ENCODE results near the gene RAPGEF2. TPM values are rescaled to one million over a fixed set of nuclear protein-coding genes. Genes with fewer than 3 reads are reported as not detected.

Gene RAPGEF2
- total and polyA plus RNA-seq, 2 donors (not counting 3 experiments of a cell fraction or from before 2014, with no cell fraction given) = 28.7 to 55.2 TPM

DNA sequence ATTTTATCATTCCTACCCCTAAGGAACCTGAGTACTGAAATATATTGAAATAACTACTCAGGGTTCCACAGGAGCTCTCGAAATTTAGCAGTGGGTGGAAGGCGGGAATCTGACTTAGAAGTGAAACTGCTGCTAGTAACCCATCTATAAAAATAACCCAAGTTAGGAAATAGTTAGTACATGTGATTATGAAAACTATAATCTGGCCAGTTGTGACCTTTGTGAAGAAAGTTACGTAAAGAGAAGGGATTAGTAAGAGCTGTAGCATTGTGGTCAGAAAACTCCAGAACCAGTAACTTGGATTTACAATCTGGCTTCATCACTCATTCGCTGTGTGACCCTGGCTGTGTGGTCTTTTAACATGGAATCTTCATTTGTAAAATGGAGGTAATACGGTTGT, 175.5 kb downstream of the RAPGEF2 start:
- no peak overlapping the region for H3K27ac ChIP-seq (ENCODE audit: insufficient read depth, low read depth, low read length)
- H2AFZ ChIP-seq (ENCODE audit: low read depth, low read length) = no peak overlapping the region
- ChIA-PET CTCF (no interaction called here), POLR2A (no interaction called here)
- H3K4me3 ChIP-seq (replicated peaks in 1 of 3; ENCODE audit: insufficient read depth in 1 of 3, low read depth in 1 of 3, low read length in 3 of 3) = no peak overlapping the region
- intact Hi-C loops (cut with micrococcal nuclease) = no loop called here
- dilution Hi-C loops (cut with MboI; ENCODE audit: extremely low pct_ligation_motif_present, low sequenced_read_pairs) = no loop called here
- peaks cover 30% of the 10 kb centered on the region for H3K4me1 ChIP-seq (ENCODE audit: control insufficient read depth, extremely low read depth, insufficient read depth, low read length)
- no peaks in the 10 kb centered on the region for H3K9me3 ChIP-seq (replicated peaks; ENCODE audit: control insufficient read depth, insufficient read depth, low read length)
- DNase-seq (ENCODE audit: low read depth, low spot score) (no peak), FAIRE-seq (no peak)
- H3K9me1 ChIP-seq (replicated peaks; ENCODE audit: control insufficient read depth, extremely low read depth, insufficient read depth, low read length) = no peaks in the 10 kb centered on the region
- no peak for TF ChIP-seq FOS (IDR thresholded peaks at IDR 0.05; ENCODE audit: borderline replicate concordance, insufficient read depth, low read length)
- TF ChIP-seq JUN (IDR thresholded peaks at IDR 0.05; ENCODE audit: borderline replicate concordance, insufficient read depth, insufficient read length, low read depth) = no peak
- TF ChIP-seq GATA2 (IDR thresholded peaks at IDR 0.05; ENCODE audit: insufficient read depth, insufficient read length, low read depth, low read length) = no peak
- TF ChIP-seq MAX (IDR thresholded peaks at IDR 0.05; ENCODE audit: insufficient read depth, insufficient read length) = no peak
- no peak for TF ChIP-seq POLR2A (IDR thresholded peaks at IDR 0.05; ENCODE audit: low read depth, low read length)
- no peak for TF ChIP-seq CTCF (IDR thresholded peaks at IDR 0.05; ENCODE audit: extremely low read depth in 1 of 2, insufficient read depth in 1 of 2, low read depth in 1 of 2, low read length in 2 of 2)
- no peak overlapping the region for H3K9ac ChIP-seq (replicated peaks; ENCODE audit: extremely low read depth, insufficient read depth, low read length)
- no peak overlapping the region for H3K4me2 ChIP-seq (ENCODE audit: insufficient read depth, low read length)
- H4K20me1 ChIP-seq (replicated peaks; ENCODE audit: control insufficient read depth, extremely low read depth, insufficient read depth, low read length) = no peaks in the 10 kb centered on the region
- H3K27me3 ChIP-seq (ENCODE audit: control insufficient read depth in 2 of 2, insufficient read depth in 2 of 2, low read length in 2 of 2) = no peaks in the 10 kb centered on the region
- H3K36me3 ChIP-seq (ENCODE audit: control insufficient read depth in 2 of 2, extremely low read depth in 1 of 2, insufficient read depth in 2 of 2, low read length in 2 of 2) = no peaks in the 10 kb centered on the region
- H3K79me2 ChIP-seq (ENCODE audit: control insufficient read depth, insufficient read depth, low read length) = no peaks in the 10 kb centered on the region
- BruUV-seq (replicated peaks) = no TSS peak

DNA sequence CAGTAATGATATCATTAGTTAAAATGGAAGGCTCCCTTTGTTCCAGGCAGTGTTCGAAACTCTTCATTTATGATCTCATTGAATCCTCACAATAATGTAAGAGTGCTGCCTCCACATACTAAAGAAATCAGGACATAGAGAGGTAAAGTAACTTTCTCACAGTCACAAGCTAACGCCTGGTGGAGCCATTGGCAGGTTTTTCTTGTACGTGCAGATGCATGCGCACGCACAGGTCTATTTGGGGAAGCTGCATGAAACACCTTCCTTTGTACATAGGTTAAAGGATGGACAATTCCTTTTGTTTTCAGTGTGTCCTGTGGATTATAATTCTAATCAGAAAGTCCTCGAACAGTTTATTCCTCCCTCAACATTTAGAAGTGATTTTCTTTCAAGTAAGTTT, 176.2 kb downstream of the RAPGEF2 start:
- H3K36me3 ChIP-seq (ENCODE audit: control insufficient read depth in 2 of 2, extremely low read depth in 1 of 2, insufficient read depth in 2 of 2, low read length in 2 of 2) = no peaks in the 10 kb centered on the region
- no peak overlapping the region for H3K9ac ChIP-seq (replicated peaks; ENCODE audit: extremely low read depth, insufficient read depth, low read length)
- H3K9me1 ChIP-seq (replicated peaks; ENCODE audit: control insufficient read depth, extremely low read depth, insufficient read depth, low read length) = no peaks in the 10 kb centered on the region
- DNase-seq (ENCODE audit: low read depth, low spot score) (no peak), FAIRE-seq (no peak)
- intact Hi-C loops (cut with micrococcal nuclease) = no loop called here
- H3K4me2 ChIP-seq (ENCODE audit: insufficient read depth, low read length) = no peak overlapping the region
- no peak overlapping the region for H3K27ac ChIP-seq (ENCODE audit: insufficient read depth, low read depth, low read length)
- H3K27me3 ChIP-seq (ENCODE audit: control insufficient read depth in 2 of 2, insufficient read depth in 2 of 2, low read length in 2 of 2) = no peaks in the 10 kb centered on the region
- H2AFZ ChIP-seq (ENCODE audit: low read depth, low read length) = no peak overlapping the region
- no peaks in the 10 kb centered on the region for H3K79me2 ChIP-seq (ENCODE audit: control insufficient read depth, insufficient read depth, low read length)
- no peak for TF ChIP-seq GATA2 (IDR thresholded peaks at IDR 0.05; ENCODE audit: insufficient read depth, insufficient read length, low read depth, low read length)
- TF ChIP-seq EZH2 (IDR thresholded peaks at IDR 0.05; ENCODE audit: borderline replicate concordance, low read depth, low read length, severe bottlenecking) = no peak
- no peak for TF ChIP-seq MAX (IDR thresholded peaks at IDR 0.05; ENCODE audit: insufficient read depth, insufficient read length)
- TF ChIP-seq MYC (IDR thresholded peaks at IDR 0.05; ENCODE audit: low read depth, low read length) = no peak
- no peaks in the 10 kb centered on the region for H4K20me1 ChIP-seq (replicated peaks; ENCODE audit: control insufficient read depth, extremely low read depth, insufficient read depth, low read length)
- H3K4me3 ChIP-seq (replicated peaks in 1 of 3; ENCODE audit: insufficient read depth in 1 of 3, low read depth in 1 of 3, low read length in 3 of 3) = no peak overlapping the region
- BruUV-seq (replicated peaks) = no TSS peak
- POLR2A ChIA-PET = no interaction called here
- H3K4me1 ChIP-seq (ENCODE audit: control insufficient read depth, extremely low read depth, insufficient read depth, low read length) = peaks cover 31% of the 10 kb centered on the region
- dilution Hi-C loops (cut with MboI; ENCODE audit: extremely low pct_ligation_motif_present, low sequenced_read_pairs) = no loop called here
- no peaks in the 10 kb centered on the region for H3K9me3 ChIP-seq (replicated peaks; ENCODE audit: control insufficient read depth, insufficient read depth, low read length)
- CTCF ChIA-PET = interaction anchor here (1.0 to 1.6 kb wide), 2 partner anchors 9 to 422 kb away, joined by 3 read pairs; no protein-coding TSS in a partner anchor
